ENCODE measurements around the gene CDCA7L.

GRCh38 chr7:21908746-21909145 is 37.0 kb downstream of the CDCA7L start:
- TF ChIP-seq, protein P1, sequence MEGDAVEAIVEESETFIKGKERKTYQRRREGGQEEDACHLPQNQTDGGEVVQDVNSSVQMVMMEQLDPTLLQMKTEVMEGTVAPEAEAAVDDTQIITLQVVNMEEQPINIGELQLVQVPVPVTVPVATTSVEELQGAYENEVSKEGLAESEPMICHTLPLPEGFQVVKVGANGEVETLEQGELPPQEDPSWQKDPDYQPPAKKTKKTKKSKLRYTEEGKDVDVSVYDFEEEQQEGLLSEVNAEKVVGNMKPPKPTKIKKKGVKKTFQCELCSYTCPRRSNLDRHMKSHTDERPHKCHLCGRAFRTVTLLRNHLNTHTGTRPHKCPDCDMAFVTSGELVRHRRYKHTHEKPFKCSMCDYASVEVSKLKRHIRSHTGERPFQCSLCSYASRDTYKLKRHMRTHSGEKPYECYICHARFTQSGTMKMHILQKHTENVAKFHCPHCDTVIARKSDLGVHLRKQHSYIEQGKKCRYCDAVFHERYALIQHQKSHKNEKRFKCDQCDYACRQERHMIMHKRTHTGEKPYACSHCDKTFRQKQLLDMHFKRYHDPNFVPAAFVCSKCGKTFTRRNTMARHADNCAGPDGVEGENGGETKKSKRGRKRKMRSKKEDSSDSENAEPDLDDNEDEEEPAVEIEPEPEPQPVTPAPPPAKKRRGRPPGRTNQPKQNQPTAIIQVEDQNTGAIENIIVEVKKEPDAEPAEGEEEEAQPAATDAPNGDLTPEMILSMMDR (IDR thresholded peaks at IDR 0.05; ENCODE audit: insufficient read depth, low read length, poor library complexity, severe bottlenecking), result no peak
- TF ChIP-seq EZH2phosphoT487 (conservative IDR thresholded peaks at IDR 0.05; ENCODE audit: low read length), result no peak
